Upper lobe of right lung (tissue), 1 donor: ENCODE results near the gene INS. TPM values are rescaled to one million over a fixed set of nuclear protein-coding genes. Genes with fewer than 3 reads are reported as not detected.

Experiments
- ATAC-seq: fragments of 200-7000 bp; cut with Tn5 transposase; one replicate; pipeline ENCODE4 v1.9.1; 2020; ENCODE audit warnings: mild to moderate bottlenecking, moderate library complexity
- DNase-seq: peaks from one replicate; pipeline ENCODE4 v3.0.0-alpha.2; 2020
- H3K27ac ChIP-seq: fragments of 200-600 bp; one replicate; pipeline ENCODE4 v1.8.0; 2022
- H3K27me3 ChIP-seq: fragments of 200-600 bp; one replicate; pipeline ENCODE4 v1.8.0; 2022; ENCODE audit warnings: mild to moderate bottlenecking
- H3K36me3 ChIP-seq: fragments of 200-600 bp; one replicate; pipeline ENCODE4 v1.8.0; 2022
- H3K4me1 ChIP-seq: fragments of 200-600 bp; one replicate; pipeline ENCODE4 v1.8.0; 2022
- H3K4me3 ChIP-seq: fragments of 200-600 bp; one replicate; pipeline ENCODE4 v1.8.0; 2022; ENCODE audit warnings: mild to moderate bottlenecking
- H3K9me3 ChIP-seq: fragments of 200-600 bp; one replicate; pipeline ENCODE4 v1.8.0; 2022
- CTCF ChIP-seq: fragments of 200-600 bp; IDR thresholded peaks from one replicate; pipeline ENCODE4 v1.8.0; 2022; ENCODE audit warnings: antibody characterized with exemption
- intact Hi-C: fragments of 100-400 bp; cut with DNase I; formaldehyde crosslinking; loops from one replicate; pipeline ENCODE4 v1.11.0; 2022
- total RNA-seq: library from RNA; stranded (reverse); fragmentation: NEBNext Ultra II Directional; extraction: Animal tissue kit (Norgen Biotek cat#: 25700); gene quantifications from one replicate; pipeline ENCODE4 v1.2.1, GENCODE V29; 2021
- donor health status: DM: no; HTN: yes; CAD: no; lungs with severe emphysema.

Gene INS
- total RNA-seq, 1 donor from 2014 or later, result not detected

- Histone ChIP-seq H3K4me1 (no peaks in the 10 kb centered on the region), H3K4me3 (no peak overlapping the region), H3K36me3 (no peaks in the 10 kb centered on the region), H3K27ac (no peak overlapping the region), H3K27me3 (peaks cover 16% of the 10 kb centered on the region), H3K9me3 (no peaks in the 10 kb centered on the region)
- no peak for TF ChIP-seq CTCF
- ATAC-seq (no peak), DNase-seq (no peak)
- intact Hi-C loops, result no loop called here
These were observed 38.6 kb downstream of the INS start for GRCh38 chr11:2122222-2122906.

- Histone ChIP-seq H3K4me3 (no peak overlapping the region), H3K9me3 (no peaks in the 10 kb centered on the region), H3K27ac (no peak overlapping the region), H3K27me3 (peaks cover 16% of the 10 kb centered on the region), H3K36me3 (no peaks in the 10 kb centered on the region), H3K4me1 (no peaks in the 10 kb centered on the region)
- TF ChIP-seq CTCF, result no peak
- intact Hi-C loops, result no loop called here
- no peak for ATAC-seq
- no peak for DNase-seq
These were observed 39.5 kb downstream of the INS start for GRCh38 chr11:2121227-2122130.

- no peak for ATAC-seq
- no peak overlapping the region for H3K4me3 ChIP-seq
- no peak overlapping the region for H3K27ac ChIP-seq
- H3K36me3 ChIP-seq, result no peaks in the 10 kb centered on the region
- TF ChIP-seq CTCF, result no peak
- no peaks in the 10 kb centered on the region for H3K4me1 ChIP-seq
- no peaks in the 10 kb centered on the region for H3K9me3 ChIP-seq
- DNase-seq, result no peak
- peaks cover 16% of the 10 kb centered on the region for H3K27me3 ChIP-seq
- intact Hi-C loops, result no loop called here
These were observed 40.5 kb downstream of the INS start for GRCh38 chr11:2120359-2121100.

GRCh38 chr11:2118677-2119076, 42.3 kb downstream of the INS start:
- DNase-seq (no peak), ATAC-seq (no peak)
- no peak overlapping the region for H3K4me3 ChIP-seq
- TF ChIP-seq CTCF, result no peak
- no peaks in the 10 kb centered on the region for H3K4me1 ChIP-seq
- no peaks in the 10 kb centered on the region for H3K9me3 ChIP-seq
- H3K36me3 ChIP-seq, result no peaks in the 10 kb centered on the region
- intact Hi-C loops, result no loop called here
- peaks cover 16% of the 10 kb centered on the region for H3K27me3 ChIP-seq
- H3K27ac ChIP-seq, result no peak overlapping the region

GRCh38 chr11:2116680-2117079, 44.3 kb downstream of the INS start:
- Histone ChIP-seq H3K27me3 (peaks cover 15% of the 10 kb centered on the region), H3K36me3 (no peaks in the 10 kb centered on the region), H3K27ac (no peak overlapping the region), H3K9me3 (no peaks in the 10 kb centered on the region), H3K4me3 (no peak overlapping the region), H3K4me1 (no peaks in the 10 kb centered on the region)
- intact Hi-C loops, result no loop called here
- ATAC-seq, result no peak
- no peak for DNase-seq
- TF ChIP-seq CTCF, result no peak
